Measurements from ENCODE around the gene MMP13. TPM values are rescaled to one million over a fixed set of nuclear protein-coding genes. Genes with fewer than 3 reads are reported as not detected.
"Not testable (repeated sequence)": the region's sequence is repeated elsewhere in the genome, so short reads cannot be mapped to it uniquely, and the experiment has no call there.

Gene MMP13
- total and polyA plus RNA-seq, 2 experiments from 2014 or later: not detected

- Histone ChIP-seq H3K4me1 (ENCODE audit: low read depth) (peaks cover 18% of the 10 kb centered on the region), H3K27ac (no peak overlapping the region), H3K36me3 (no peaks in the 10 kb centered on the region), H3K4me3 (no peak overlapping the region), H3K9me3 (ENCODE audit: low read depth) (no peaks in the 10 kb centered on the region), H3K27me3 (no peaks in the 10 kb centered on the region)
- TF ChIP-seq, protein P1, sequence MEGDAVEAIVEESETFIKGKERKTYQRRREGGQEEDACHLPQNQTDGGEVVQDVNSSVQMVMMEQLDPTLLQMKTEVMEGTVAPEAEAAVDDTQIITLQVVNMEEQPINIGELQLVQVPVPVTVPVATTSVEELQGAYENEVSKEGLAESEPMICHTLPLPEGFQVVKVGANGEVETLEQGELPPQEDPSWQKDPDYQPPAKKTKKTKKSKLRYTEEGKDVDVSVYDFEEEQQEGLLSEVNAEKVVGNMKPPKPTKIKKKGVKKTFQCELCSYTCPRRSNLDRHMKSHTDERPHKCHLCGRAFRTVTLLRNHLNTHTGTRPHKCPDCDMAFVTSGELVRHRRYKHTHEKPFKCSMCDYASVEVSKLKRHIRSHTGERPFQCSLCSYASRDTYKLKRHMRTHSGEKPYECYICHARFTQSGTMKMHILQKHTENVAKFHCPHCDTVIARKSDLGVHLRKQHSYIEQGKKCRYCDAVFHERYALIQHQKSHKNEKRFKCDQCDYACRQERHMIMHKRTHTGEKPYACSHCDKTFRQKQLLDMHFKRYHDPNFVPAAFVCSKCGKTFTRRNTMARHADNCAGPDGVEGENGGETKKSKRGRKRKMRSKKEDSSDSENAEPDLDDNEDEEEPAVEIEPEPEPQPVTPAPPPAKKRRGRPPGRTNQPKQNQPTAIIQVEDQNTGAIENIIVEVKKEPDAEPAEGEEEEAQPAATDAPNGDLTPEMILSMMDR (IDR thresholded peaks at IDR 0.05; ENCODE audit: low read depth, low read length): no peak
- DNase-seq (ENCODE audit: low read depth in 1 of 2, low spot score in 1 of 2): no peak
Measured at GRCh38 chr11:102912482-102912830, 43.1 kb downstream of the MMP13 start.

DNA sequence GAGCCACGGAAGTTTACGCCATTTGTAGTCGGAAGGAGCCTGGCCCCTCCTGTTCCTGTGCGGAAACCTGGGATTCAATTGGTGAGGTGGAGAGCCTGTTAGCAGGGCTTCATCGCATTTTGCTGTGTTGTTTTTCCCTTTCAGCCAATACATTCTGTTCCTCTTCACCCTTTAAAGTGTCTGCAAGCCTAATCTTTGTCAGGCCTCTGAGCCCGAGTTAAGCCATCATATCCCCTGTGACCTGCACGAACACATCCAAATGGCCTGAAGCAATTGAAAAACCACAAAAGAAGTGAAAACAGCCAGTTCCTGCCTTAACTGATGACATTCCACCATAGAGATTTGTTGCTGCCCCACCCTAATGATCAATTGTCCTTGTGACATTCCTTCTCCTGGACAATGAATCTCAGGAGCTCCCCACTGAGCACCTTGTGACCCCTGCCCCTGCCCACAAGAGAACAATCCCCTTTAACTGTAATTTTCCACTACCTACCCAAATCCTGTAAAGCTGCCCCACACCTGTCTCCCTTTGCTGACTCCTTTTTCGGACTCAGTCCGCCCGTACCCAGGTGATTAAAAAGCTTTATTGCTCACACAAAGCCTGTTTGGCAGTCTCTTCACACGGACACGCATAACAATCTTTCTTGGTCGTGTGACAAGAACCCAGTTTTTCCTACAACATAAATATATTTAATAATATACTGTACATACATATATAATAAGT, 43.6 kb downstream of the MMP13 start:
- no peak for DNase-seq (ENCODE audit: low read depth in 1 of 2, low spot score in 1 of 2)
- no peak overlapping the region for H3K4me3 ChIP-seq
- H3K36me3 ChIP-seq: no peaks in the 10 kb centered on the region
- no peaks in the 10 kb centered on the region for H3K27me3 ChIP-seq
- H3K9me3 ChIP-seq (ENCODE audit: low read depth): no peaks in the 10 kb centered on the region
- no peak overlapping the region for H3K27ac ChIP-seq
- TF ChIP-seq, protein P1 (IDR thresholded peaks at IDR 0.05; ENCODE audit: low read depth, low read length): no peak
- H3K4me1 ChIP-seq (ENCODE audit: low read depth): peaks cover 18% of the 10 kb centered on the region

DNA sequence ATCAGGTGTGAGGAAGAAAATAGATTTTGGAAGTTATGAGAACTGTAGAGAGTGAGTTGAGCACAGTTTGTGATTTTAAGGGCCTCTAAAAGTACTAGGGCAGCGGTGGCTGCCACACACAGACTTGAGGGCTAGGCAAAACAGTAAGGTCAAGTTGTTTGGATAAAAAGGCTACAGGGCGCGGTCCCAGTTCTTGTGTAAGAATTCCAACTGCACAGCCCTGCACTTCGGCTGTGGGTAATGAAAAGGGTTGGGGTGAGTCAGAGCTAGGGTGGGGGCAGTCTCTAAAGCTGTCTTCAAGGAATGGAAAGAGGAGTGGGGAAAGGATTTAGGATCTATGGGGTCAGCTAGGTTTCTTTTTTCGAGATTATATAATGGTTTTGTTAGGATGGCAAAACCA, 49.7 kb downstream of the MMP13 start:
- not testable (repeated sequence) for H3K4me1 ChIP-seq (ENCODE audit: low read depth); H3K4me3 ChIP-seq; DNase-seq (ENCODE audit: low read depth in 1 of 2, low spot score in 1 of 2)

DNA sequence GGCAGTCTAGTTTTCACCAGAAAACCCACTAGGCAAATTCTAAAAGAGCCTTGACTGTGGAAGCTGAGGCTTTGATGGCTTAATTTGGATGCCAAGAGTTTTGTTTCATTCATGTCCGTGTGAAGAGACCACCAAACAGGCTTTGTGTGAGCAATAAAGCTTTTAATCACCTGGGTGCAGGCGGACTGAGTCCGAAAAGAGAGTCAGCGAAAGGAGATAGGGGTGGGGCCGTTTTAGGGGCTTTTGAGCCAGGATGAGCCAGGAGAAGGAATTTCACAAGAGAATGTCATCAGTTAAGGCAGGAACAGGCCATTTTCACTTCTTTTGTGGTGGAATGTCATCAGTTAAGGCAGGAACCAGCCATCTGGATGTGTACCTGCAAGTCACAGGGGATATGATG, 51.6 kb downstream of the MMP13 start:
- H3K36me3 ChIP-seq; H3K27me3 ChIP-seq; H3K4me3 ChIP-seq; DNase-seq (ENCODE audit: low read depth in 1 of 2, low spot score in 1 of 2); H3K9me3 ChIP-seq (ENCODE audit: low read depth); H3K4me1 ChIP-seq (ENCODE audit: low read depth); H3K27ac ChIP-seq: not testable (repeated sequence)

More for the DNA sequence above, 49.7 kb downstream of the MMP13 start:
- H3K36me3 ChIP-seq; H3K27ac ChIP-seq; H3K27me3 ChIP-seq; H3K9me3 ChIP-seq (ENCODE audit: low read depth): not testable (repeated sequence)

DNA sequence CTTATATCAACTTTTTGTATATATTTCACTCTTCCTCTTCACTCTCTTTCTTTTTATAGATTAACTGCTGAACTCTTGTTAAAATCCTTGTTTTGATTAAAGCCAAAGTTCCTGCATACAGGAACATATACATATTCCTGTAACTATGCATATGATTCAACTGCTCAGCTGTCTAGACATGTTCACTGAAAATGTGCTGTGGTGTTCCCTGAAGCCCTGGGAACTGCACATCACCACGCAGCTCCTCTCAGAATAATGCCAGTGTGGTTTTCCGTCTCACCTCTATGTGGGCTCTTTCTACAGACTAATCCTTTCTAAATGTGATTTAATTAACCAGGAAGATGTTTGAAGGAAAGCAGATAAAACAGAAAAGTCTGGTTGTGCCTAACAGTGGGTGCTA, 55.2 kb downstream of the MMP13 start:
- H3K27ac ChIP-seq: no peak overlapping the region
- no peaks in the 10 kb centered on the region for H3K36me3 ChIP-seq
- H3K27me3 ChIP-seq: no peaks in the 10 kb centered on the region
- no peaks in the 10 kb centered on the region for H3K4me1 ChIP-seq (ENCODE audit: low read depth)
- no peak for DNase-seq (ENCODE audit: low read depth in 1 of 2, low spot score in 1 of 2)
- H3K9me3 ChIP-seq (ENCODE audit: low read depth): no peaks in the 10 kb centered on the region
- TF ChIP-seq, protein P1 (IDR thresholded peaks at IDR 0.05; ENCODE audit: low read depth, low read length): no peak
- no peak overlapping the region for H3K4me3 ChIP-seq

Other genes with a start within 250 kb of the MMP13 start
- gene MMP27, start 250.0 kb downstream of the MMP13 start, total RNA-seq: not detected in 2 replicates
- not detected in 2 replicates for gene MMP27, start 250.0 kb downstream of the MMP13 start, polyA plus RNA-seq
- not detected in 2 replicates for gene MMP8, start 230.8 kb downstream of the MMP13 start, total RNA-seq
- gene MMP8, start 230.8 kb downstream of the MMP13 start, polyA plus RNA-seq: not detected in 2 replicates
- not detected in 2 replicates for gene MMP10, start 175.1 kb downstream of the MMP13 start, total RNA-seq
- gene MMP10, start 175.1 kb downstream of the MMP13 start, polyA plus RNA-seq: not detected in 2 replicates
- not detected in 2 replicates for gene MMP1, start 157.6 kb downstream of the MMP13 start, total RNA-seq
- 0.94 TPM in 1 of 2 replicates, not detected in the other for gene MMP1, start 157.6 kb downstream of the MMP13 start, polyA plus RNA-seq
- not detected in 2 replicates for gene MMP3, start 112.1 kb downstream of the MMP13 start, total RNA-seq
- not detected in 2 replicates for gene MMP3, start 112.1 kb downstream of the MMP13 start, polyA plus RNA-seq
- gene MMP12, start 80.8 kb downstream of the MMP13 start, total RNA-seq: not detected in 2 replicates
- not detected in 2 replicates for gene MMP12, start 80.8 kb downstream of the MMP13 start, polyA plus RNA-seq
- 113 and 182 TPM in 2 replicates for gene DCUN1D5, start 136.4 kb upstream of the MMP13 start, total RNA-seq
- 75.5 and 101 TPM in 2 replicates for gene DCUN1D5, start 136.4 kb upstream of the MMP13 start, polyA plus RNA-seq
- 7.8 and 10.5 TPM in 2 replicates for gene DYNC2H1, start 153.7 kb upstream of the MMP13 start, total RNA-seq
- 3.4 and 9.0 TPM in 2 replicates for gene DYNC2H1, start 153.7 kb upstream of the MMP13 start, polyA plus RNA-seq